ENCODE data around the gene SERINC5. TPM values are rescaled to one million over a fixed set of nuclear protein-coding genes. Genes with fewer than 3 reads are reported as not detected.
"Not testable (repeated sequence)": the region's sequence is repeated elsewhere in the genome, so short reads cannot be mapped to it uniquely, and the experiment has no call there.

The SERINC5 gene
- polyA plus RNA-seq, 1 donor from 2014 or later, result 2.0 TPM

DNA sequence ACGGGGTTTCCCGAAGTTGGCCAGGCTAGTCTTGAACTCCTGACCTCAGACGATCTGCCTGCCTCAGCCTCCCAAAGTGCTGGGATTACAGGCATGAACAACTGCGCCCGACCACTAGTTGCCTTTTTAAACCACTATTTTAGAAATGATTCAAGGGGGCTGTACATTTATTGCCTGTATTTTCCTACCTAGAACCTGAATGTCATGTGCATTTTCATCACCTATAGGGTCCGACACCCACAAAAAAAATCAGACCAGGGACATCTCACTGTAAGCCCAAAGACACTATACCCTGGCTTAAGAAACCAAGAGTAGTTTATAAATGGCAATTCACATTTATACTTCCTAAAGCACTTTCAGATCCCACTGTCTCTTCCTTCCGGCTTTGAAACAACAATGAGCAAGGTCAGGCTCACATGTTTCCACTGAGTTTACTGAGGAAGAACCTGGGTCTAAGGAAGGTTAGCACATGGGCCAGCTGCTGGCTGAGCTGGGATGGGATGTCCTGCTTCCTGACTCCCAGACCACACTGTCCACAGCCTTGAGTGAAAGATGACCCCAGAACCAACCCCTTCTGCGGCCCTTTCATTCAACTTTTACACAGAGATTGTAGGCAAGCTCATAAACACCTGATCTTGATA lies 87.3 kb downstream of the SERINC5 start:
- Mint-ChIP-seq H3K9me3 (no peaks in the 10 kb centered on the region), H3K27me3 (no peaks in the 10 kb centered on the region), H3K27ac (peak overlapping the region in 1 of 3 donors; percentile 43), H3K4me3 (no peak overlapping the region), H3K36me3 (peaks cover 24% of the 10 kb centered on the region), H3K4me1 (peaks cover 0 to 1% (median 0%) of the 10 kb centered on the region in 3 donors)

DNA sequence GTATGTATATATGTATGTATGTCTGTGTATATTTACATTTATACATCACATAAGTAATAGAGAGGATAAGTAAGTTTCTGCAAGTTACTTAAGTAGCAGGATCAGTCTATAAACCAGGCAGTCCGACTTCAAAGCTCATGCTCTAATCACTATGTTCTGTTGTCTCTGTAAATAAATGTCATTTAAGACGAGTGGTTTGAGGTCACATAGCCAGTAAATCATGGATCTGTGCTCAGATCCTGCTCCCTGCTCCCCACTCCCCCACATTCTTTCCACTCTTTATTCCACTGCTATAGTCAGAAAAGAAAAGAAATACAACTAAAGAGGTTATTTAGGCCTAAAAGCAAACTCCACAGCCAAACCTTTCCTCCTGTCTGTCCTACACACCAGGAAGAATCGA lies 90.4 kb downstream of the SERINC5 start:
- Mint-ChIP-seq H3K9me3 (peaks cover 0 to 4% (median 2%) of the 10 kb centered on the region in 3 donors), H3K27me3 (no peaks in the 10 kb centered on the region), H3K4me1 (peaks cover 0 to 1% (median 0%) of the 10 kb centered on the region in 3 donors), H3K4me3 (no peak overlapping the region), H3K27ac (no peak overlapping the region), H3K36me3 (peaks cover 27% of the 10 kb centered on the region)

GRCh38 chr5:80161165-80161564 lies 94.7 kb downstream of the SERINC5 start:
- peaks cover 22% of the 10 kb centered on the region for H3K36me3 Mint-ChIP-seq
- H3K9me3 Mint-ChIP-seq, result peaks cover 0 to 4% (median 2%) of the 10 kb centered on the region in 3 donors
- no peaks in the 10 kb centered on the region for H3K4me1 Mint-ChIP-seq
- H3K27ac Mint-ChIP-seq, result no peak overlapping the region
- H3K27me3 Mint-ChIP-seq, result no peaks in the 10 kb centered on the region
- H3K4me3 Mint-ChIP-seq, result no peak overlapping the region

GRCh38 chr5:80160242-80160641 lies 95.6 kb downstream of the SERINC5 start:
- Mint-ChIP-seq H3K27me3 (no peaks in the 10 kb centered on the region), H3K9me3 (peaks cover 0 to 4% (median 2%) of the 10 kb centered on the region in 3 donors), H3K4me3 (peak overlapping the region in 1 of 4 donors; percentile 19), H3K27ac (no peak overlapping the region), H3K36me3 (peaks cover 18% of the 10 kb centered on the region), H3K4me1 (no peaks in the 10 kb centered on the region)

DNA sequence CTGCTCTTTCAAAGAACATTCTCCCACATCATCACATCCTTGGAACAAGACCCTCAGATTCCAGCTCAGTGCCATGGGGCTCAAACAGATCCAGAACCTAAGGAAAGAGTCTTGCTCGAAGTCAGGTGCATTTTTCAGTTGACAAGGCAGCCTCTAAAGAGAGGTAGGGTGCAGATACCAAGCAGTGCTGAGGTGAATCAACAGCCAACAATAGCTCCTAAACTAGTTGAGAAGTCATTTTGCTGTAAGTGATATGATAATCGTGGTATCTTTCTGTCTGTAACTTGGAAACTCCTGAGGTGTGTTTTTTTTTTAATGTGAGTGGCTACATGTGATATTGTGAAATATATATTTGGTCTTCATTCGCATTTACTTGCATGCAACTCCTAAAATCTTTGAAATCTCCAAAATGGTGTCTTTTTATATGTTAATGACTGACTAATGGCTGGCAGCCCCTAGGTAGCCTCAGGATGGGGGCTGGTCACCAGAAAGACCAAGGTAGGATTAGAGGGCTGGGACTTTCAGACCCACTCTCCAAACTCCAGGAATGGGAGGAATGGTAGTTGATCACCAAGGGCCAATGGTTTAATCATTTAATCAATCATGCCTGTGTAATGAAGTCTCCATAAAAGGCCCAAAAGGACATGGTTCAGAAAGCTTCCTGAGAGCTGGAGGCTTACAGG lies 96.6 kb downstream of the SERINC5 start:
- H3K9me3 Mint-ChIP-seq, result peaks cover 0 to 4% (median 2%) of the 10 kb centered on the region in 3 donors
- no peak overlapping the region for H3K27ac Mint-ChIP-seq
- peak overlapping the region in 1 of 4 donors; percentile 41 for H3K4me3 Mint-ChIP-seq
- H3K27me3 Mint-ChIP-seq, result no peaks in the 10 kb centered on the region
- H3K36me3 Mint-ChIP-seq, result peaks cover 17% of the 10 kb centered on the region
- H3K4me1 Mint-ChIP-seq, result no peaks in the 10 kb centered on the region

DNA sequence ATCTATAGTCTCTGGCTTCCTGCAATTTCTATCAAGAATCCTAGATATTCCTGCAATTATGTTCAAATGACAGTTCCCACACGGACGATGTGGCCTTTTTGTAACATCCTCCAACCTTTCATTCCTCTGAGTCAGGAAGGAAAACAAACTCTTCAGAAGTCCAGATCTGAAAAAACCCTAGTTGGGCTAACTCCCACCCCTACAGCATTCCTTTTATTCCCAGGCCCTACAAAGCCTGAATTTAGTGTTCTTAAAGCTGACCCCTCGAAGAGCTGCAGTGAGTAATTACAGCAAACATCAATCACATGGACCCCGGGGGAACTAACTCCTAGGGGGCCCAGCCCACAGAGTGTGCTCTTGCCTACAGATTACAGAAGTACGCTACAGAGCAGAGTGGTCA lies 99.7 kb downstream of the SERINC5 start:
- H3K27me3 Mint-ChIP-seq, result no peaks in the 10 kb centered on the region

GRCh38 chr5:80154749-80155148 lies 101.1 kb downstream of the SERINC5 start:
- H3K4me3 Mint-ChIP-seq, result no peak overlapping the region

More for the DNA sequence above, 99.7 kb downstream of the SERINC5 start:
- H3K4me3 Mint-ChIP-seq, result no peak overlapping the region
- H3K36me3 Mint-ChIP-seq, result peaks cover 9% of the 10 kb centered on the region
- H3K27ac Mint-ChIP-seq, result no peak overlapping the region
- H3K4me1 Mint-ChIP-seq, result peaks cover 0 to 6% (median 0%) of the 10 kb centered on the region in 3 donors
- peaks cover 0 to 2% (median 0%) of the 10 kb centered on the region in 3 donors for H3K9me3 Mint-ChIP-seq

DNA sequence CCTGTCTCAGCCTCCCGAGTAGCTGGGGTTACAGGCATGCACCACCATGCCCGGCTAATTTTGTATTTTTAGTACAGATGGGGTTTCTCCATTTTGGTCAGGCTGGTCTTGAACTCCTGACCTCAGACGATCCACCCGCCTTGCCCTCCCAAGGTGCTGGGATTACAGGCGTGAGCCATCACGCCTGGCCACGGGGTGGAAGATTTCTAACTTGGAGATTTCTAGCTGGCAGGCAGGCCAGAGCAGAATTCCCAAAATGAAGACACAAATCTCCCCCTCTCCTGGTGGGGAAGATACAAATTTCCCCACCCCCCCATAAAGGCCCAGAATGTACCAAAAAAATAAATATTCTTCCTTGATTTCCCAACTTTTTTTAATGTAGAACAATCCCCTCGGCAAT lies 101.6 kb downstream of the SERINC5 start:
- H3K36me3 Mint-ChIP-seq, result peaks cover 18% of the 10 kb centered on the region
- H3K4me1 Mint-ChIP-seq, H3K4me3 Mint-ChIP-seq, H3K9me3 Mint-ChIP-seq, H3K27me3 Mint-ChIP-seq, H3K27ac Mint-ChIP-seq: not testable (repeated sequence)

More at GRCh38 chr5:80154749-80155148, 101.1 kb downstream of the SERINC5 start:
- Mint-ChIP-seq H3K27me3 (no peaks in the 10 kb centered on the region), H3K4me1 (peaks cover 0 to 6% (median 0%) of the 10 kb centered on the region in 3 donors), H3K9me3 (no peaks in the 10 kb centered on the region), H3K27ac (no peak overlapping the region), H3K36me3 (peaks cover 17% of the 10 kb centered on the region)

- Mint-ChIP-seq H3K27ac (no peak overlapping the region), H3K9me3 (no peaks in the 10 kb centered on the region), H3K36me3 (peaks cover 18% of the 10 kb centered on the region), H3K4me1 (peaks cover 0 to 6% (median 0%) of the 10 kb centered on the region in 3 donors), H3K27me3 (no peaks in the 10 kb centered on the region), H3K4me3 (no peak overlapping the region)
Measured at GRCh38 chr5:80153586-80154126, 102.2 kb downstream of the SERINC5 start.

DNA sequence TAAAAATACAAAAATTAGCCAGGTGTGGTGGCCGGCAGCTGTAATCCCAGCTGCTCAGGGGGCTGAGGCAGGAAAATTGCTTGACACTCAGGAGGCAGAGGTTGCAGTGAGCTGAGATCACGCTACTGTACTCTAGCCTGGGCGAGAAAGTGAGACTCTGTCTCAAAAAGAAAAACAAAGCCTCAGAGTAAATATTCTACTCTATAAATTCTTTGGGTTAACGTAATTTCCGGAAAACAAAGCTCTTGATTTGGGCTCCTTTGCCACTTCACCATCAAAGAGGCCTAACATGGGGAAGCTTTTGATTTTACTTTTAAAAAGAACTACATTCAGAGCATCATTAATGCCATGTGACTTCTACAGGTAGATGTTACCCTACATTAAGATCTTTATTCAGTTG lies 103.1 kb downstream of the SERINC5 start:
- Mint-ChIP-seq H3K4me1 (peaks cover 0 to 6% (median 0%) of the 10 kb centered on the region in 3 donors), H3K27ac (peak overlapping the region in 1 of 3 donors; percentile 31), H3K4me3 (no peak overlapping the region)

DNA sequence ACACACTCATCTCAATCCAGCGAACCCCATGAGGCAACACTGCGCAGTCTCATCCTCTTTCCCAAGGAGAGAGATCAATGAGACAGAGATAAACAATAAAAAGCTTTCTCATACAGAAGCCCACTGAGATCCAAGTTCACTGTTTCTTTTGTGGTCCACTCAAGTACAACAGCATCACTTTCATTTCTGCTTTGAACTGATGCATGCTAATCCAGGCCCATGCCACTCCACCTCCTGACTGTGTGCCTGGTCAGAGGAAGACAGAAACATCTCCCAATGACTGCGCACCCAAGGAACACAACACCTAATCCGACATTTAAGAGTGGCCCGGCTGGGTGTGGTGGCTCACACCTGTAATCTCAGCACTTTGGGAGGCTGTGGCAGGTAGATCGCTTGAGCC lies 104.0 kb downstream of the SERINC5 start:
- Mint-ChIP-seq H3K27me3 (no peaks in the 10 kb centered on the region), H3K27ac (no peak overlapping the region), H3K4me1 (peaks cover 0 to 6% (median 0%) of the 10 kb centered on the region in 3 donors), H3K9me3 (no peaks in the 10 kb centered on the region), H3K36me3 (peaks cover 16% of the 10 kb centered on the region), H3K4me3 (no peak overlapping the region)

More for the DNA sequence above, 103.1 kb downstream of the SERINC5 start:
- no peaks in the 10 kb centered on the region for H3K27me3 Mint-ChIP-seq
- peaks cover 15% of the 10 kb centered on the region for H3K36me3 Mint-ChIP-seq
- H3K9me3 Mint-ChIP-seq, result no peaks in the 10 kb centered on the region

DNA sequence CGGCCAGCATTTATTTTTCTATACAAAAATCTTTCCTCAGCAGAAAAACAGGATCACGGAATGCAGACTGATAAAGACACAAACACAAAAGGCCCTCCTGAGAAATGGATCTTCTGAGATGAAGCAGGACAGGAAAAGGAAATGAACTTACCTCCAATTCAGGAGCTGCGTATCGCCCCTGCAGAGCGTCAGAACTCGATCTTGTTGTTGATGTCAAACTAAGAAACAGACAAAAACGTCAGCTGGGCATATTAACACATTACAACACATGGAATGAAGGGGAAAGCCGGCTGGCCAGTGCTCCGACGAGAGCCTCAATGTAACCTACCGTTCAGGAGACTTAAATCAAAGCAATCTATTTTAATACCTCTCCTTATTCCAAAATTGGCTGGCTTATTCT lies 105.1 kb downstream of the SERINC5 start:
- no peaks in the 10 kb centered on the region for H3K27me3 Mint-ChIP-seq
- peaks cover 0 to 6% (median 4%) of the 10 kb centered on the region in 3 donors for H3K4me1 Mint-ChIP-seq
- H3K36me3 Mint-ChIP-seq, result peaks cover 16% of the 10 kb centered on the region
- H3K27ac Mint-ChIP-seq, result no peak overlapping the region
- no peak overlapping the region for H3K4me3 Mint-ChIP-seq
- no peaks in the 10 kb centered on the region for H3K9me3 Mint-ChIP-seq

DNA sequence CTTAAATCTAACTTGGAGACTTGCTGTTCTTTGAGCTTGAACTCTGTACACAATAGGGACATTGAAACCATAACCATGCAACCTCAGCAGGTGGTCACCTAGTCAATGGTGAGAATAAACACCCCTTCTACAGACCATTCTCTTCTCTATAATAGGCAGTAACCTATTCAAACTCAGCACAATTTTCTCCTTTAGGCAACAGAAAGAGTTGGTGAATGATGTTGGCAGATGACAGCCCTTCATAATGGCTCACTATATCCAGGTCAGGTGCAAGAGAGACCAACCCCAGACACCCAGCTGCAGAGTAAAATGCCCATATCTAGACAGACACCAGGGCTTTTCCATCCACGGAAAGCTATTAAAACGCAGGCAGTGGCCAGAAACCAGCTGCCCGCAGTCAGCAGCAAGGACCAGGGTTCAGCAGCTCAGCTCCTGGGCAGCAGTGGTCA lies 106.7 kb downstream of the SERINC5 start:
- no peak overlapping the region for H3K4me3 Mint-ChIP-seq
- H3K36me3 Mint-ChIP-seq, result peaks cover 13% of the 10 kb centered on the region
- H3K27me3 Mint-ChIP-seq, result no peaks in the 10 kb centered on the region
- H3K9me3 Mint-ChIP-seq, result no peaks in the 10 kb centered on the region
- no peak overlapping the region for H3K27ac Mint-ChIP-seq
- peaks cover 0 to 6% (median 6%) of the 10 kb centered on the region in 3 donors for H3K4me1 Mint-ChIP-seq

GRCh38 chr5:80147119-80147815 lies 108.6 kb downstream of the SERINC5 start:
- H3K4me1 Mint-ChIP-seq, result peaks cover 18 to 20% (median 19%) of the 10 kb centered on the region in 3 donors
- no peaks in the 10 kb centered on the region for H3K9me3 Mint-ChIP-seq
- H3K27me3 Mint-ChIP-seq, result no peaks in the 10 kb centered on the region
- peak overlapping the region in 1 of 3 donors; percentile 68 for H3K27ac Mint-ChIP-seq
- no peak overlapping the region for H3K4me3 Mint-ChIP-seq
- H3K36me3 Mint-ChIP-seq, result peaks cover 13% of the 10 kb centered on the region

DNA sequence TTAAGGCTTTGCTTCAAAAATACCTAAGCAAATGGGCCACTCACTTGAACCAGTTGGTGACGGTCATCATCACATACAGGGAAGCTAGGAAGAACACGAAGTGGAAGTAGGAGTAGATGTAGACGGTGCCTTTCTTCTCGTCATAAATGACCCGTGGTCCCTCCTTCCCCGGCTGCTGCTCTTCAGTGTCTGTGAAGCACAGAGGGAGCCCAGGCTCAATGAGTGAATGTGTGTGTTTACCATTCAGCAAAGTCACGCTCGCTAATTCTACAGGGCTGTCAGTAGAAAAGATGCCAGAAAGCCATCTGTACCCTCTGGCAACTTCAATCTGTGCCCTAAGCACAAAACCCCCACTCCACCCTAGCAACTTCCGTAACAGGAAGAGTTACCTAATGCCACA lies 109.8 kb downstream of the SERINC5 start:
- Mint-ChIP-seq H3K4me1 (peaks cover 14 to 21% (median 20%) of the 10 kb centered on the region in 3 donors), H3K9me3 (no peaks in the 10 kb centered on the region), H3K27ac (no peak overlapping the region), H3K27me3 (no peaks in the 10 kb centered on the region), H3K36me3 (peaks cover 13% of the 10 kb centered on the region), H3K4me3 (no peak overlapping the region)
